ENCODE measurements around the gene CRYBA4.

DNA sequence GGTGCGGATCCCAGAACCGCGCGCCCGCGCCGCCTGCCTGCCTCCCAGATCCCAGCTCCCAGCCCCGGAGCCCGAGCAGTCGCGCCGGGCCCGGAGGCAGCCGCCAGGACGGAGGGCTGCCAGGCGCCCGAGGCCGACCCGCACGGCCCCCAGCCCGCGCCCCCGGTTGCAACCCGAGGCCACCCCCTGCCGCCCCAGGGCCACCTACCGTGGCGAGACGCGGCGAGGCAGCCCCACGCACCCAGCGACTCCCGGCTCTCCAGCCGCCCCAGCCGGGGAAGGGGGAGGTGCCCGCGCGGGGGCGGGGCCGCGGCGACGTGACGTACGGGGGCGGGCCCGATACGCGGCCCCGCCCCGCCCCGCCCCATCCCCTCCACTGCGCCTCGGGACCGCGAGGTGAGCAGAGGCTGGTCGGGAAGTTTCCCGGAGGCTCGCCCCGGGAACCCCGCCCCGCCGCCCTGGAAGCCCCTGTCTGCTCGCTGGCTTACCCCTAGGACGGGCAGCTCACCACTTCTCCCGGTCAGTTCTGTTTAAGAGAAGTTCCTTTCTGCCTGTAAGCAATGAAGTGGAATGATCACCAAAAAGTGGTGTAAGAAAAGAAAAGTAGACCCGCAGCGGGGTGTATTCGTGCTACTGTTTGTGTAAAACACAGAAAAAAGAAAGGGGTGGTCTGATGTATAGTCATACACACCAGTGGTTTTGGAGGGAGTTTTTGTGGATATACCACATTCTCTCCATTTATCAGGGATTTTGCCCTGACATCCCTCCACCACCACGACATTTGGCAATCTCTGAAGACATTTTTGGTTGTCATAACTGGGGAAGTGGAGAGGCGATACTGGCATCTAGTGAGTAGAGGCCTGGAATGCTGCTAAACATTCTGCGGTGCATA lies 31.7 kb upstream of the CRYBA4 start, which contains the start of gene TPST2:
- TF ChIP-seq EZH2 (IDR thresholded peaks at IDR 0.05; ENCODE audit: low read depth, unreplicated experiment), result no peak
- TF ChIP-seq, protein P1, sequence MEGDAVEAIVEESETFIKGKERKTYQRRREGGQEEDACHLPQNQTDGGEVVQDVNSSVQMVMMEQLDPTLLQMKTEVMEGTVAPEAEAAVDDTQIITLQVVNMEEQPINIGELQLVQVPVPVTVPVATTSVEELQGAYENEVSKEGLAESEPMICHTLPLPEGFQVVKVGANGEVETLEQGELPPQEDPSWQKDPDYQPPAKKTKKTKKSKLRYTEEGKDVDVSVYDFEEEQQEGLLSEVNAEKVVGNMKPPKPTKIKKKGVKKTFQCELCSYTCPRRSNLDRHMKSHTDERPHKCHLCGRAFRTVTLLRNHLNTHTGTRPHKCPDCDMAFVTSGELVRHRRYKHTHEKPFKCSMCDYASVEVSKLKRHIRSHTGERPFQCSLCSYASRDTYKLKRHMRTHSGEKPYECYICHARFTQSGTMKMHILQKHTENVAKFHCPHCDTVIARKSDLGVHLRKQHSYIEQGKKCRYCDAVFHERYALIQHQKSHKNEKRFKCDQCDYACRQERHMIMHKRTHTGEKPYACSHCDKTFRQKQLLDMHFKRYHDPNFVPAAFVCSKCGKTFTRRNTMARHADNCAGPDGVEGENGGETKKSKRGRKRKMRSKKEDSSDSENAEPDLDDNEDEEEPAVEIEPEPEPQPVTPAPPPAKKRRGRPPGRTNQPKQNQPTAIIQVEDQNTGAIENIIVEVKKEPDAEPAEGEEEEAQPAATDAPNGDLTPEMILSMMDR (conservative IDR thresholded peaks at IDR 0.05; ENCODE audit: low read depth in 2 of 2), result no peak
- TF ChIP-seq POLR2AphosphoS5 (IDR thresholded peaks at IDR 0.05; ENCODE audit: low read depth), result peak; percentile 73
- no peak for TF ChIP-seq EZH2phosphoT487 (IDR thresholded peaks at IDR 0.05; ENCODE audit: unreplicated experiment)
- TF ChIP-seq, protein P2, sequence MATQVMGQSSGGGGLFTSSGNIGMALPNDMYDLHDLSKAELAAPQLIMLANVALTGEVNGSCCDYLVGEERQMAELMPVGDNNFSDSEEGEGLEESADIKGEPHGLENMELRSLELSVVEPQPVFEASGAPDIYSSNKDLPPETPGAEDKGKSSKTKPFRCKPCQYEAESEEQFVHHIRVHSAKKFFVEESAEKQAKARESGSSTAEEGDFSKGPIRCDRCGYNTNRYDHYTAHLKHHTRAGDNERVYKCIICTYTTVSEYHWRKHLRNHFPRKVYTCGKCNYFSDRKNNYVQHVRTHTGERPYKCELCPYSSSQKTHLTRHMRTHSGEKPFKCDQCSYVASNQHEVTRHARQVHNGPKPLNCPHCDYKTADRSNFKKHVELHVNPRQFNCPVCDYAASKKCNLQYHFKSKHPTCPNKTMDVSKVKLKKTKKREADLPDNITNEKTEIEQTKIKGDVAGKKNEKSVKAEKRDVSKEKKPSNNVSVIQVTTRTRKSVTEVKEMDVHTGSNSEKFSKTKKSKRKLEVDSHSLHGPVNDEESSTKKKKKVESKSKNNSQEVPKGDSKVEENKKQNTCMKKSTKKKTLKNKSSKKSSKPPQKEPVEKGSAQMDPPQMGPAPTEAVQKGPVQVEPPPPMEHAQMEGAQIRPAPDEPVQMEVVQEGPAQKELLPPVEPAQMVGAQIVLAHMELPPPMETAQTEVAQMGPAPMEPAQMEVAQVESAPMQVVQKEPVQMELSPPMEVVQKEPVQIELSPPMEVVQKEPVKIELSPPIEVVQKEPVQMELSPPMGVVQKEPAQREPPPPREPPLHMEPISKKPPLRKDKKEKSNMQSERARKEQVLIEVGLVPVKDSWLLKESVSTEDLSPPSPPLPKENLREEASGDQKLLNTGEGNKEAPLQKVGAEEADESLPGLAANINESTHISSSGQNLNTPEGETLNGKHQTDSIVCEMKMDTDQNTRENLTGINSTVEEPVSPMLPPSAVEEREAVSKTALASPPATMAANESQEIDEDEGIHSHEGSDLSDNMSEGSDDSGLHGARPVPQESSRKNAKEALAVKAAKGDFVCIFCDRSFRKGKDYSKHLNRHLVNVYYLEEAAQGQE (IDR thresholded peaks at IDR 0.05; ENCODE audit: unreplicated experiment), result no peak

Measured in GM23338 (cell line).